GM18519 (cell line): Measurements from ENCODE around the gene SIAH2.

ENCODE experiments used
- ATAC-seq: cut with Tn5 transposase; IDR thresholded peaks from one replicate; pipeline ENCODE4 v1.9.1; 2021; ENCODE audit warnings: mild to moderate bottlenecking, moderate library complexity; ENCODE audit not compliant: unreplicated experiment, low FRiP score

The SIAH2 gene

DNA sequence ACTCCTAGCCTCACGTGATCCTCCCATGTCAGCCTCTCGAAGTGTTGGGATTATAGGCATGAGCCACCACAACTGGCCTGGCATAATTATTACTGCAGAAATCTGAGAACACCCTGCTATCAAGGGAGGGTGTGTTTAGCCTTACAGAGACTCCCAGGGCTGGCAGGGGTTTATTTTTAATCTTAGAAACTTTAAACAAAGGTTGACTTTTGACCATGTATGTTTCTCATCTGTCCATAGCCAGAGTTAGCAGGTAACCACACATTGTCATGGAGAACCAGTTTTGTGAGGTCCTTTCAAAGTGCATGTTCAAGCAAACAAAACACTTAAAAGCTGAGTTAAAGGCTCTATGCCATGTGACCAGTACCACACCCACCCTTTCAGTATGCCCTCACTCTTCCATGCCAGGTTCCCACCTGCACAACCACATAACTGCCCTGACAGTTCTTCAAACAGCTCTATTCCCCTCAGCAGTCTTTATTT, 11.1 kb downstream of the SIAH2 start:
- ATAC-seq: no peak

DNA sequence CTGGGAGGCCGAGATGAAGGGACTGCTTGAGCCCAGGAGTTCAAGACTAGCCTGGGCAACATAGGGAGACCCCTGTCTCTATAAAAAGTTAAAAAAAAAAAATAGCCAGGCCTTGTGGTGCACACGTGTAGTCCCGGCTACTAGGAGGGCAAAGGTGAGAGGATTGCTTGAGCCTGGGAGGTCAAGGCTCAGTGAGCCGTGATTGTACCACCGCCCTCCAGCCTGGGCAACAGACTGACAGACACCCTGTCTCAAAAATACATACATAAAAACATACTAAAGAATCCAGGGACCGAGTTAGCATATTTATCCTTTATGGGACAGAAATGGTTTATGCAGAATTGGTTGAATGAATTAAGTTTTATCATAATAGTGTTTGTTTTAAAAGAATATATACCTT, 13.7 kb downstream of the SIAH2 start:
- ATAC-seq: no peak

DNA sequence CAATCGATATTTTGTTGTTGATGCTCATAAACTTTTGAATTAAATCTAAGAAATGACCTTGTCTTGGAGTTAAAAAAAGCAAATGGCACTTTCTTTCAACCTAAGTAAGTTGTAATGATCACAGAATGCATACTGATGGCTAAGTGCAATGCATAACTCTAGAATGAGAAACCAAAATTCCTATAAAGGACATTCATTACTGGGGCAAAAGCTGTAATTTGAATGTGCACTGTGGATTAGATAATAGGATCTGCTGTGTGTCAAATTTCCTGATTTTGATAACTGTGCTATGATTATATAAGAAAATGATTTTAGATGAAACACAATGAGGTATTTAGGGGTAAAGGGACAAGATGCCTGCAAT, 14.3 kb downstream of the SIAH2 start:
- ATAC-seq: no peak

DNA sequence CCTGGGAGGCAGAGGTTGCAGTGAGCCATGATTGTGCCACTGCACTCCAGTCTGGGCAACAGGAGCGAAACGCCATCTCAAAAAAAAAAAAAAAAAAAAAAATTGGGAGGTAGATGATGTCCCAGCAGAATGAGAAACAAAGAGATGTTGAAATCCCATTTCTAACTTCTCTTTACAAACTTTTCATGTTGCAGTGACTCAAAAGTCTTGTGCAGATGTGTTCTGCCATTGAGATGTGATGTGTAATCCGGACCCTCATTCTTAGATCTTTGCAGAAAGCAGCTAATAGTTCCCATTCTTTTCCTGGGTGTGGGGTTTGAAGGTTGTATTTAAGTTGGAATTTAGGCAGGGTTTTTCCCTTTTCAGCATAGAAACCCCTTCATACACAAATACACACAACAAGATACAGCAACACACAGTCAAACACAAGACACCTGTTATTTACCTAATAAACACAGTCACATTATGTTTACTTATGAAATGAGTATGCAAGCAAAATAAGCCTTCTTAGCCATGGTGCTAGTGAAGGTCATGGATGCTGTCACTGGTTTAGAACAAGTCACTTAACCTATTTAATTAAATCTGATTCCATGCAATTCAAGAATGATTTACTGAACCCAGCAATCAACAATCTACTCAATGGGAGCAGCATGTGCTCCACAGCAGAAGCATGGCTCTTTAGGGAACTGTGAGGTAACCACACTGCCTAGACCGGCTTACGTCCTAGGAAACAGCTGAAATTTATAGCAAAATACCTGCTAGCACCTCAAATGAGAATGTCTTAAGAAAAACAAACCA, 14.9 kb downstream of the SIAH2 start:
- no peak for ATAC-seq

DNA sequence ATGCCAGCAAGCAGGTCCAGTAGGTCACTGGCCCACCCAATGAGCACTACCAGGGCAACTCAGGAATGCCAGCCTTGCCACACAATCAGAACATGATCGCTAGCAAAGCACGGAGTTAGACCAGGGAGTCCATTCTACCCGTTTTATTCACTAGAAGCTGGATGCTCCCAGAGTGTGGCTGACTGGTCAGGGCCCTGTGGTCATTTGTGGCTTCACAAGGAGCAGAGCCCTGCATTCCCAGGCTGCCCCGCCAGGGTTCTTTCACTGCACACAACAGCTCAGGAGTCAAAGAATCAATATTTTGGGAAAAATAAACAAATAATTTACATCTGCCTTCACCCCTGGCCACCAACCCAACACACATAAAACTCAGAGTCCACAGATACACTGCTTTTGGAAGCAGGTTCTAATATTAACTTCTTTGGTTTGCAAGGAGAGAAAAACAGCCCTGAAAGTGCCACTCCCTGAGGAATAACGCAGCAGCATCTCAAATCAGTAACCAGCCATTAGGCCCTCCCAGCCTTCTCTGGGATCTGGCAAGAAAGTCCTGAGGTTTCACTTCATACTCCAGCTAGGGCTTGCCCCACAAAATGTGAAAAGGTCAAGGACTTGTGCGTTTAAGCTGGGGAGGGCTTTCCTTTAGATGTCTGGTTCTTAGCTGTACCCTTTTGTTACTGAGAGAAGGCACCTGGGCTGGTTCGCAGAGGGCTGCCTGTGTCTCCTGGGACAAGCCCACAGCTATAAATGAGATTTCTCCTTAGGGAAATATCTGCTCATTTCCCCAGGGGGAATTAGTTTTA, 16.0 kb downstream of the SIAH2 start:
- no peak for ATAC-seq

DNA sequence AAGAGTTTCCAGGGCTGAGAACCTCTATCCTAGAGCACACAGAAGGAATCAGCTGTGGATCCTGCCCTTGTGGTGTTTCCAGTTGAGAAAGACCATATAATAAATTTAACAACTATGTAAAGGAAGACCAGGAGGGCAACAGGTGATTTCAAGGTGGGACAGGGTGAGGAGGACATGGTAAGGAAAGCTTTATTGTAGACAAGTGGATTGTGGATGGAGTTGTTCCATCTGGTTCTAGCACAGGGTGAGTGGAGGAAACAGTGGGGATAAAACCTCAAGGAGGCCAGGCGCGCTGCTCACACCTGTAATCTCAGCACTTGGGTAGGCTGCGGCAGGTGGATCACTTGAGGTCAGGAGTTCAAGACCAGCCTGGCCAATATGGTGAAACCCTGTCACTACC, 17.1 kb downstream of the SIAH2 start:
- ATAC-seq: no peak

DNA sequence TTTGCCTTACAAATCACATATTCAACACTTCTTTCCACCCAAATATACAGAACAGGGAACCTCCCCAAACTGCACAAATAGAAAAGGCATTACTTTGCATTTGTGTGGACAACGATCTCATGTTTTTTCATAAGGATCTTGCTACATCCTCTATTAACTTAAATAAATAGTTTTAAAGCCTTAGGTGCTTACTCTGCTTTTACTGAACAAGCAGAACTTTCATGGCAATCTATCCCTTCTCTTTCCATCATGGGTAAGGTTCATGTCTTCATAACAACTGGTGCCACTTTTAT, 18.1 kb downstream of the SIAH2 start:
- ATAC-seq: no peak

DNA sequence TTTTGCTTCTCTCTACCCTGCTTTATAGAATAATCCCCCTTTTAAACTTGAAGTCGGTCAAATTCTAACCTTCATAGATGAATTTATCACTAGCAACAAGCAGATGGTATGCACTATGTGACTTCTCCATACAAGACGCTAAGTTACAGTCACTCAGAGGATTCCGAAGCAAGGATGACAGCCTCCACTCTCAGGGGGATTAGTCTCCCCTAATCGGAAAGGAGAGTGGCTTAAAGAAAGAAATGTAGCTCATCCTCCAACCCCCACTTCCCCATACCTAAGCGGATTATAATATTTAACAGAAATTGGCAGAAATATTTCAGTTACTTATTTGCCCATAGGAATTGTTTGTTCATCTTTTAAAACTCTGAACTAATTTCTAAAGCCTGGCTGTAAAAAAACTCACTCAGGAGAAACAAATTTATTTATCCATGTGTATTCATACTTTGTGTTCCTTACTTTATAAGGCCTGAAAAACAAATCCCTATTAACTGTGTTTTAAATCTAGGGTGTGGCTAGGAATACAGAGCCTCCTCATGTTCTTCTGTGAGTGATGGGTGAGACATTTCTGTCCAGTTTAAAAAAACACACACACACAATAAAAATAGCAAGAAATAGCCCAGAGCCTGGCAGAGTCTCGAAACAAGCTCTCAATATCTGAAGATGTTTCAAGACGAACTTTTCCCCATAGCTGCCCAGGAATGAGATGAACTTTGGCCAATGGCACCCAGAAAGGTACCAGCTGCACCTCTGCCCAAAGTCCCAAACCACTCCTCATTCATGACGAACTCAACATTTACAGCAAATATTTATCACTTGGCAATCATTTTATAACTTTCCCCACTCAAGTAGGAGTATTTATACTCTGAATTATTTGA, 18.7 kb downstream of the SIAH2 start:
- ATAC-seq: no peak

DNA sequence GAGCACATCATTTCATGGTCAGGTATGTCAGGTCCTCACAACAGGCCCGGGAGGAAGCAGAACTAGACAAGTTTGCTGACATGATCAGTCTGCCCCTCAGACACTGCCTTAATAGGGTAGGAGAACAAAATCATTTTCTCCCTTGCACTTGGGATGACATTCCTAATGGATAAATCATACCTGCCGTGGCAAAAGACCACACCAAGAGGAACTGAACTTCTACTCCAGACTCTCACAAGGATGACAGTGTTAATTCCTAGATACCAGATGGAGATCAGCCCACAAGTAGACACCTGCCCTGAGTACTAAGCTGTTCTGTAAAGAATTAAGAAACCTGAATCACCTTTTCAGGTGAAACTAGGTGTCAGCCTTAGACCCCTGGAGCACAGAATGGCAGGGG, 19.5 kb downstream of the SIAH2 start:
- no peak for ATAC-seq

DNA sequence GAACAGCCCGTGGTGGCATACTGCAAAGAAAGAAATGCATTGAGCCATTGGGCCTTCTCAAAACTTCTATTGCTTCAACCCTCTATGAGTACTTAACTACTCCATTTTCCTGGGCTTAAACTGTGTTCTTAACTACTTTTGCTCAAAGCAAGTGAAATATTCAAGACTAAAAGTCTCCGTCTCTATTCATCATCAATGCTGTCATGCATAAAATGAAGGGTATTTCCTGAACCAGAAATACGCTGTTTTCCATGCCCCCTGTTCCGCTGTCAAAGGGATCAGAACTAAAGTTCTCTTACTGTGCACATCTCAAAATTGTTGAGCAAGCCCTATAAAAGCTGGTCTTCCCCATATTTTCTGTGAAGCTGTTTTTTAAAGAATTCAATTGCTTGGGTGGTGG, 20.3 kb downstream of the SIAH2 start:
- no peak for ATAC-seq

DNA sequence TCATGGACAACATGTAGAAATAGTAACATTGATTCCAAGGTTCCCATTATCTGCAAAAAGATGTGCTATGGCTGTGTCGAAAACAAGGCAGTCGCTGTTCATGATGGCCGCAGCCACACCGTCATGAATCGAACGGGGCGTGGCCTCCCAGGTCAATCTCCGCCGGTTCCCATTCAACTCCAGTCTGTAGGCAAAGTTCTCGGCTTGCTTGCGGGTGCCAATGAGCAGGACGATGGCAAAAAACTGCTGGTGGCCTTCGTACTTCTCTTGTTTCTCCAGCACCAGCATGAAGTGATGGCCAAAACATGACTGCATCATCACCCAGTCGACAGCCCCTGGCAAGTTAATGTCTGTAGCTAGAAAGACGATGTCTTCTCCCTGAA, 20.8 kb downstream of the SIAH2 start:
- ATAC-seq: no peak

DNA sequence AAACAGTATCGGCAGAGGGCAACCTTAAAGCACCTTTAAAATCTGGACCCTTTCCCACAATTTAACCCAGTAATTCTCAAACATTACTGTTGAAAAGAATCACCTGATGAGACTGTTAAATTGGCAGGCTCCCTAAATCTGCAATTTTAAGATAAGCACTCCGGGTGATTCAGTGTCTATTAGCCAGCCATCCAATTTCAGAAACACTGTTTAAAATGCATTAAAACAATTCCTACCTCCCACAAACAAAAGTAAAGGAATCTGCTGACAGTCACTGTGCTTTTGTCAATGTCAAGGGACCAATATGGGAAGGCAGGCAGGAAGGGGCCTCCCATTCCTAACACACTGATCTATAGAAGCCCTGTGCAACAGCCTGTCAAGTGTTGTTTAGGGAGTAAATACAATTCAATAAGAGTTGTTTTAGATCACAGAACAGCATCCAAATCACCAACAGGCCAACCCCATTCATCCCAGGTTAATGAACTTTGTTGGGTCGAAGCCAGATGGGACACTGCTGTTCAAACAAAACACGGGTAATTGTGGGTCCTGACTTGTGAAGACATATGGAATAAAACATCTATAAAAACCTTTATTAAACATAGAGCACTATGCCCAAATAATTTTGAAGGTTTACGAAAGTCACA, 21.4 kb downstream of the SIAH2 start:
- no peak for ATAC-seq

DNA sequence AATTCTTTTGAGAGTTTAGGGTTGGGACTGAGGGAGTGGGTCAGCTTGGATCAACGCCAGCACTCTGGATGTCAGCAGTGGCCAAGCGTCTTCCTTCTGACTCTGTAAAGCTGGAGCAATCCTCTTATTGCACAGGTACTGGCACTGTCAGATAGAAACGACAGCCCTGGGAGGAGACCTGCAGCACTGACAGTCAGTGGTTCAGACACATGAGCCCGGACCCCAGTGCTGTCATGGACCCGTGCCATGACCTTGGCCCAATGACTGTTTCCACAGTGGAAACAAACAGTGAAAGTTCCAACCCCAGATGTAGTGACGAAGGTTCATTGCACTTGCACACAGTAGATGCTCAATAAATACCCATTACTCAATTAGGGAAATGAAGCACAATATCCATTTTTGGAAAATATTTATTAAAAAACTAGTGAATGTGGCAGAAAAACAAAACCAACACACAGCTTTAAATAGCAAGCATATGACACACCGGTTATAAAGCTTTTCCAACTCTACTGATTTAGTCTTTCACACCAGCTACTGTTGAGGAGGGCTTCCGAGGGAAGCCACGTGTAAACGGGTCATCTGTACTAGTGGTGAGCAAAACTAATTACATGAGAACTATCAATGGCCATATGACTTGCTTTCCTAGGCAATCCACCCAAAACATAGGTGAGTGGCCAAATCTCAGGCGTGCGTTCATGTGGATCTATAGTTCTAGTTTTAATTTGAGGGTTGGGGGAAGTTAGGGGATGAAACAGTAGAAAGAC, 22.1 kb downstream of the SIAH2 start:
- ATAC-seq: no peak

DNA sequence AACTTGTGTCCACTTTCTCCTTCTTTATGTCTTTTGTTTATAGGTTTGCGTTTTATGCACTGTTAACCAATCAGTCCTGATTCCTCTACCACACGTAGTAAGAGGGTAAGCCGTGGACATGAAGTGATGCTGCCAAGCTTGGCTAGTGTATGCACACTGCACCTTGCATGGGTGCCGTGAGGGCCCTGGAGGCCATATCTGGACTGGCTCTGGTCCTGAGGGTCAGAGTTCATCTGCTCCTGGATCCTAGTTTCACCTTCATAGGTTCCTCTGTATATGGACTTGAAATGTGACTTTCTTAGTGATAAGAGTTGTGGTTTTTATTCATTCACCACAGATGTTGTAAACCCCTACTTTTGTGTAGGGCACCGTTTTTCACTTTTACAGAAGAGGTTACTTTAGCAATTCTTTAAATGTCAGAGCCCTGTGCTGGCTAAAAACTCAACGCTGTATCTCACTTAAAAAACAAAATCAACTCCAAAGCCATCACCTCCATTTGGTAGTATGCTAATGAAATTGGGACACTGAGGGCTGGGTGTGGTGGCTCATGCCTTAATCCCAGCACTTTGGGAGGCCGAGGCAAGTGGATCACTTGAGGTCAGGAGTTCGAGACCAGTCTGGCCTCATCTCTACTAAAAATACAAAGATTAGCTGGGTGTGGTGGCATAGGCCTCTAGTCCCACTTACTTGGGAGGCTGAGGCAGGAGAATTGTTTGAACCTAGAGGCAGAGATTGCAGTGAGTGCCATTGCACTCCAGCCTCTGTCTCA, 22.9 kb downstream of the SIAH2 start:
- ATAC-seq: no peak

DNA sequence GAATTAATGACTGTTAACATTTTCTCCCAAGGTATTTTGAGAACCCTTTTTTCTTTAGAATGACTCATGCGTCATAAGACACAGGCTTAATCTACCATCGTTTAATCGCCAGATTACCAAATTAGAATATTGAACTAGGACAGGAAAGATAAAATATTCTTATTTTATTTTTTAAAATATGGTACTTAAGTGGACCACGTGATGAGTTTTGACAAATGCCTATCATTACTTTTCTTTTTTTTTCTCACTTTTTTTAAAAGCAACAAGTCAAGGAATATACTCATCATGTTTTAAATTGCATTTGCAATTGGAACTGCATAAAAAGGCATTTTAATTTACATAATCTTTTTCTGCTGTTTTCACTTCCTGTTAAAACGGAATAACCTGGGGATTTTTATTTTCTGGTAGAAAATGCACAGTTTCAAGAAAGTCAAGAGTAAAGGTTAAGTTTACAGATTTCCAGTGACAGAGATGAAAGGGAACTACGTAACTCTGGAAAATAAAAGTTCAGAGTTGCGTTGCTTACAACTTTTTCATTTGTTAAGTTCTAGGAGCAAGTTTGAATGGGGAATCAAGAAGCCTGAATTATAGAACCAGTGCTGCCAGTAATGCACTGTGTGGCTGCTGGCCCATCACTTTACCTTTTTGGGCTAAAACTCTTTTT, 23.6 kb downstream of the SIAH2 start:
- ATAC-seq: no peak

DNA sequence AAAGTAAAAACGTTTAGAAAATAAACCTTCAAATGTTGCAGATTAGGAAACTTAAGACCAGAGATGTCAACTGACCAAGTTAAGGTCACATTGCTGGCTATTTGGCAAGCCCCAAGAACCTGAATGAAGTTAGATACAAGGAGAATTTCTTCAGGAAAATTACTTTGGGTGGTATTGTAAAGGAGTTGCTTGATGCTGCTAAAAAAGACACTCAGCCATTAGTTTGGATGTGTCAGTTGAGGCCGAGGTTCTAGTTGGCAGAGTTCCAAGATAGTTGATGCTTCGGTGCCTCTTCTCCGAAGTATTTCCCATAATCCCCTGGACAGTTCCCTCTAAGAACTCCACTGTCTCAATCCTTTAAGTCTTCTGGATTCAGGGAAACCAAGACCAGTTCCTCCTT, 24.3 kb downstream of the SIAH2 start:
- ATAC-seq: no peak

DNA sequence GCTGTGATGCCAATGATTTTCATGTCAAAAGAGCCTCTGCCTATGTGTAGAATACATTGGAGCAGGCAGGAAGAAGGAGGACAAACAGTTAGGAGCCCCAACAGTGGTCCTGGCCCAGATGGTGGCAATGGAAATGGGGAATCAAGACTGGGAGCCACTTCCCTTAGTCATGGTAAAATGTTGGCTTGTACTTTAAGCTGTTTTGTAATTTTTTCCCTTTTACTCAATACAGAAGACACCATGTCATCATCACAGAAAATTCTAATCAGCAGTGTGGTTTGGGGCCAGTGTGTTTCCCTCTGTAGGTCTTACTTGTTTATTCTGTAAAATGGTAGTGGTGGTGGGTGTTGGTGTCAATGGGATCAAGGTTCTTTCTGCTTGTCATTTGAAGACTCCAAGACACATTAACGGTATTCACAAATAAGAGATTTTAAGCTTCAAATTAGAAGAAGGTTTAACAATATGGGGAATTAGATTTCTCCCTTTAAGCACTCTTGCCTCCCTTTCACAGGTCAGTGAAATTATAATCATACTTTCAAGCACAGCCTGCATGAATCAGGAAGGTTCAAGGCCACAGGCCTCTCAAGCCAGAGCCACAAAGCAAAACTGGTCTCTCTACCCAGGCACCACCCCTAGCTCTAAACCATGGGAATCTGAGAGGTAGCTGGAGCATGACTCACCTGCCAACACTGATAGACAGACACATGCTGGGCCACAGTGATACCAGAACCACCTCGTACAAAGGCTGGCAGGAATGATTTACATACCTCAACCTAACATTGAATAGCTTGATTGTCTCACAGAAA, 24.9 kb downstream of the SIAH2 start:
- ATAC-seq: no peak
